ENCODE data around the gene STK36.
A peak's percentile ranks its signal among the peaks of the same experiment; 100 is the strongest.

STK36 gene

GRCh38 chr2:218744615-218745014 lies 72.7 kb downstream of the STK36 start:
- 94% methylated on average over 2 of the region's 3 CpGs for WGBS
- no peak overlapping the region for H4K8ac ChIP-seq (ENCODE audit: low read length)

GRCh38 chr2:218745160-218745558 lies 73.3 kb downstream of the STK36 start:
- no peak overlapping the region for H2BK120ac ChIP-seq (ENCODE audit: low read depth, low read length)
- no peak overlapping the region for H3K4me2 ChIP-seq (ENCODE audit: low read length, poor library complexity, severe bottlenecking)
- WGBS, result 68% methylated on average over 3 of the region's 5 CpGs
- no peak overlapping the region for H4K8ac ChIP-seq (ENCODE audit: low read length)
- no peak overlapping the region for H2BK12ac ChIP-seq (ENCODE audit: low read length in 2 of 2)
- peaks cover 15% of the 10 kb centered on the region for H3K79me1 ChIP-seq (replicated peaks; ENCODE audit: low read length, poor library complexity, severe bottlenecking)
- H2AFZ ChIP-seq (ENCODE audit: low read depth, low read length), result no peak overlapping the region
- H4K91ac ChIP-seq (ENCODE audit: low read length), result no peak overlapping the region
- no peak for DNase-seq
- H3K14ac ChIP-seq (ENCODE audit: low read length in 2 of 2), result no peak overlapping the region
- no peaks in the 10 kb centered on the region for H3K4me1 ChIP-seq (ENCODE audit: control insufficient read depth, insufficient read depth, low read depth, low read length)
- no peaks in the 10 kb centered on the region for H3K27me3 ChIP-seq (ENCODE audit: control insufficient read depth in 1 of 2, insufficient read depth in 1 of 2, low read length in 2 of 2)
- H3K27ac ChIP-seq (ENCODE audit: low read length, poor library complexity, severe bottlenecking), result no peak overlapping the region
- peaks cover 58 to 83% of the 10 kb centered on the region in 2 experiments for H3K36me3 ChIP-seq (ENCODE audit: control insufficient read depth in 1 of 2, insufficient read depth in 2 of 2, low read depth in 1 of 2, low read length in 2 of 2)
- H2BK15ac ChIP-seq (ENCODE audit: low read depth, poor library complexity, severe bottlenecking), result no peak overlapping the region
- no peak overlapping the region for H2BK5ac ChIP-seq (ENCODE audit: low read depth, low read length, poor library complexity, severe bottlenecking)
- no peaks in the 10 kb centered on the region for H3K9me3 ChIP-seq (ENCODE audit: control insufficient read depth, low read length)
- H3K4ac ChIP-seq (ENCODE audit: low read depth in 1 of 2, low read length in 2 of 2), result no peak overlapping the region
- peak overlapping the region in 1 of 2 experiments; percentile 3 for H3K4me3 ChIP-seq (ENCODE audit: insufficient read depth in 1 of 2, low read depth in 1 of 2, low read length in 2 of 2)
- peak overlapping the region in 1 of 2 experiments; percentile 26 for H3K23ac ChIP-seq (ENCODE audit: low read length in 2 of 2)
- H3K18ac ChIP-seq (ENCODE audit: low read depth in 1 of 2, low read length in 2 of 2), result no peak overlapping the region
- H2AK5ac ChIP-seq (ENCODE audit: low read length, severe bottlenecking), result no peak overlapping the region
- H3K9ac ChIP-seq (ENCODE audit: low read length), result no peak overlapping the region

More at GRCh38 chr2:218744615-218745014, 72.7 kb downstream of the STK36 start:
- H4K91ac ChIP-seq (ENCODE audit: low read length), result no peak overlapping the region
- no peak overlapping the region for H3K4ac ChIP-seq (ENCODE audit: low read depth in 1 of 2, low read length in 2 of 2)
- H2BK120ac ChIP-seq (ENCODE audit: low read depth, low read length), result no peak overlapping the region
- H3K14ac ChIP-seq (ENCODE audit: low read length in 2 of 2), result no peak overlapping the region
- peaks cover 55 to 83% of the 10 kb centered on the region in 2 experiments for H3K36me3 ChIP-seq (ENCODE audit: control insufficient read depth in 1 of 2, insufficient read depth in 2 of 2, low read depth in 1 of 2, low read length in 2 of 2)
- no peak overlapping the region for H2BK5ac ChIP-seq (ENCODE audit: low read depth, low read length, poor library complexity, severe bottlenecking)
- H3K9me3 ChIP-seq (ENCODE audit: control insufficient read depth, low read length), result no peaks in the 10 kb centered on the region
- H2AK5ac ChIP-seq (ENCODE audit: low read length, severe bottlenecking), result no peak overlapping the region
- H3K4me3 ChIP-seq (ENCODE audit: insufficient read depth in 1 of 2, low read depth in 1 of 2, low read length in 2 of 2), result no peak overlapping the region
- no peak overlapping the region for H3K4me2 ChIP-seq (ENCODE audit: low read length, poor library complexity, severe bottlenecking)
- no peaks in the 10 kb centered on the region for H3K4me1 ChIP-seq (ENCODE audit: control insufficient read depth, insufficient read depth, low read depth, low read length)
- H2BK12ac ChIP-seq (ENCODE audit: low read length in 2 of 2), result no peak overlapping the region
- no peak overlapping the region for H3K18ac ChIP-seq (ENCODE audit: low read depth in 1 of 2, low read length in 2 of 2)
- H3K27me3 ChIP-seq (ENCODE audit: control insufficient read depth in 1 of 2, insufficient read depth in 1 of 2, low read length in 2 of 2), result no peaks in the 10 kb centered on the region
- no peak for DNase-seq
- H2AFZ ChIP-seq (ENCODE audit: low read depth, low read length), result no peak overlapping the region
- H3K23ac ChIP-seq (ENCODE audit: low read length in 2 of 2), result no peak overlapping the region
- H3K9ac ChIP-seq (ENCODE audit: low read length), result no peak overlapping the region
- peaks cover 16% of the 10 kb centered on the region for H3K79me1 ChIP-seq (replicated peaks; ENCODE audit: low read length, poor library complexity, severe bottlenecking)
- H2BK15ac ChIP-seq (ENCODE audit: low read depth, poor library complexity, severe bottlenecking), result no peak overlapping the region
- H3K27ac ChIP-seq (ENCODE audit: low read length, poor library complexity, severe bottlenecking), result no peak overlapping the region

- Histone ChIP-seq H3K23ac (ENCODE audit: low read length in 2 of 2) (no peak overlapping the region), H3K27ac (ENCODE audit: low read length, poor library complexity, severe bottlenecking) (no peak overlapping the region), H3K18ac (ENCODE audit: low read depth in 1 of 2, low read length in 2 of 2) (no peak overlapping the region), H2AFZ (ENCODE audit: low read depth, low read length) (no peak overlapping the region), H2BK5ac (ENCODE audit: low read depth, low read length, poor library complexity, severe bottlenecking) (no peak overlapping the region), H3K36me3 (ENCODE audit: control insufficient read depth in 1 of 2, insufficient read depth in 2 of 2, low read depth in 1 of 2, low read length in 2 of 2) (peaks cover 56 to 84% of the 10 kb centered on the region in 2 experiments), H2AK5ac (ENCODE audit: low read length, severe bottlenecking) (no peak overlapping the region), H3K9me3 (ENCODE audit: control insufficient read depth, low read length) (no peaks in the 10 kb centered on the region), H3K4me3 (ENCODE audit: insufficient read depth in 1 of 2, low read depth in 1 of 2, low read length in 2 of 2) (peak overlapping the region in 1 of 2 experiments; percentile 3), H4K91ac (ENCODE audit: low read length) (no peak overlapping the region), H3K4me1 (ENCODE audit: control insufficient read depth, insufficient read depth, low read depth, low read length) (no peaks in the 10 kb centered on the region), H3K79me1 (replicated peaks; ENCODE audit: low read length, poor library complexity, severe bottlenecking) (peaks cover 12% of the 10 kb centered on the region), H2BK15ac (ENCODE audit: low read depth, poor library complexity, severe bottlenecking) (no peak overlapping the region), H4K8ac (ENCODE audit: low read length) (no peak overlapping the region), H3K14ac (ENCODE audit: low read length in 2 of 2) (no peak overlapping the region), H2BK120ac (ENCODE audit: low read depth, low read length) (no peak overlapping the region), H3K9ac (ENCODE audit: low read length) (no peak overlapping the region), H3K27me3 (ENCODE audit: control insufficient read depth in 1 of 2, insufficient read depth in 1 of 2, low read length in 2 of 2) (no peaks in the 10 kb centered on the region), H2BK12ac (ENCODE audit: low read length in 2 of 2) (no peak overlapping the region), H3K4ac (ENCODE audit: low read depth in 1 of 2, low read length in 2 of 2) (no peak overlapping the region), H3K4me2 (ENCODE audit: low read length, poor library complexity, severe bottlenecking) (no peak overlapping the region)
- over 99% methylated on average over 10 of the region's 10 CpGs for WGBS
- no peak for DNase-seq
Measured at GRCh38 chr2:218745559-218746469, 73.9 kb downstream of the STK36 start.

GRCh38 chr2:218746470-218746795 lies 74.5 kb downstream of the STK36 start:
- Histone ChIP-seq H3K4me1 (ENCODE audit: control insufficient read depth, insufficient read depth, low read depth, low read length) (no peaks in the 10 kb centered on the region), H4K8ac (ENCODE audit: low read length) (no peak overlapping the region), H3K9me3 (ENCODE audit: control insufficient read depth, low read length) (no peaks in the 10 kb centered on the region), H2BK120ac (ENCODE audit: low read depth, low read length) (no peak overlapping the region), H2AFZ (ENCODE audit: low read depth, low read length) (no peak overlapping the region), H3K27me3 (ENCODE audit: control insufficient read depth in 1 of 2, insufficient read depth in 1 of 2, low read length in 2 of 2) (no peaks in the 10 kb centered on the region), H4K91ac (ENCODE audit: low read length) (no peak overlapping the region), H2BK5ac (ENCODE audit: low read depth, low read length, poor library complexity, severe bottlenecking) (no peak overlapping the region), H3K14ac (ENCODE audit: low read length in 2 of 2) (no peak overlapping the region), H3K23ac (ENCODE audit: low read length in 2 of 2) (no peak overlapping the region), H3K4me2 (ENCODE audit: low read length, poor library complexity, severe bottlenecking) (no peak overlapping the region), H3K79me1 (replicated peaks; ENCODE audit: low read length, poor library complexity, severe bottlenecking) (peaks cover 11% of the 10 kb centered on the region), H2BK15ac (ENCODE audit: low read depth, poor library complexity, severe bottlenecking) (no peak overlapping the region), H2BK12ac (ENCODE audit: low read length in 2 of 2) (no peak overlapping the region), H3K4ac (ENCODE audit: low read depth in 1 of 2, low read length in 2 of 2) (no peak overlapping the region), H3K36me3 (ENCODE audit: control insufficient read depth in 1 of 2, insufficient read depth in 2 of 2, low read depth in 1 of 2, low read length in 2 of 2) (peaks cover 54 to 85% of the 10 kb centered on the region in 2 experiments), H3K27ac (ENCODE audit: low read length, poor library complexity, severe bottlenecking) (no peak overlapping the region), H3K9ac (ENCODE audit: low read length) (no peak overlapping the region), H3K4me3 (ENCODE audit: insufficient read depth in 1 of 2, low read depth in 1 of 2, low read length in 2 of 2) (no peak overlapping the region), H3K18ac (ENCODE audit: low read depth in 1 of 2, low read length in 2 of 2) (no peak overlapping the region), H2AK5ac (ENCODE audit: low read length, severe bottlenecking) (no peak overlapping the region)
- no peak for DNase-seq
- 100% methylated on average over 1 of the region's 1 CpG for WGBS
